NOMO-1 treated with dmso at 0.1 percent for 144 hours (cell line): ENCODE data around the gene RARG.
A peak's percentile ranks its signal among the peaks of the same experiment; 100 is the strongest.

Experiments used
- DNase-seq: peaks from one replicate; lab custom pipeline; 2025; ENCODE audit not compliant: unreplicated experiment; lab: John Stamatoyannopoulos, UW

Gene RARG

GRCh38 chr12:53231921-53232645 is at the start of gene RARG:
Gene RARG, minus strand, starts transcription at chr12:53232209. Its CDS starts 4,664 bp downstream, at chr12:53227545.
- DNase-seq: no peak

GRCh38 chr12:53279888-53280498 is 48.0 kb upstream of the RARG start:
- DNase-seq: no peak

- no peak for DNase-seq
Measured at GRCh38 chr12:53279283-53279869, 47.4 kb upstream of the RARG start.

- DNase-seq: no peak
Measured at GRCh38 chr12:53277981-53278380, 46.0 kb upstream of the RARG start.

- DNase-seq: no peak
Measured at GRCh38 chr12:53276511-53276910, 44.5 kb upstream of the RARG start.

- no peak for DNase-seq
Measured at GRCh38 chr12:53274445-53274844, 42.4 kb upstream of the RARG start.

- no peak for DNase-seq
Measured at GRCh38 chr12:53268630-53269562, 36.9 kb upstream of the RARG start.

- peak; percentile 63 for DNase-seq
Measured at GRCh38 chr12:53267999-53268629, 36.1 kb upstream of the RARG start, which contains the start of gene ESPL1. Gene ESPL1, plus strand, starts transcription at chr12:53268299. Its CDS starts 468 bp downstream, at chr12:53268767.

GRCh38 chr12:53267306-53267998 is 35.4 kb upstream of the RARG start:
- DNase-seq: peak; percentile 61

GRCh38 chr12:53265783-53266182 is 33.8 kb upstream of the RARG start:
- DNase-seq: no peak

- no peak for DNase-seq
Measured at GRCh38 chr12:53259891-53260290, 27.9 kb upstream of the RARG start.

GRCh38 chr12:53258541-53259539 is 26.8 kb upstream of the RARG start:
- DNase-seq: no peak

- peak; percentile 91 for DNase-seq
Measured at GRCh38 chr12:53255996-53256395, 24.0 kb upstream of the RARG start.

GRCh38 chr12:53254816-53255545 is 23.0 kb upstream of the RARG start:
- no peak for DNase-seq

- no peak for DNase-seq
Measured at GRCh38 chr12:53253298-53253697, 21.3 kb upstream of the RARG start.

- DNase-seq: no peak
Measured at GRCh38 chr12:53252349-53252916, 20.4 kb upstream of the RARG start.

GRCh38 chr12:53251477-53252348 is 19.7 kb upstream of the RARG start:
- peak; percentile 58 for DNase-seq
